MCF 10A (cell line): ENCODE data around the gene CSMD2. TPM values are rescaled to one million over a fixed set of nuclear protein-coding genes. Genes with fewer than 3 reads are reported as not detected.

ENCODE experiments used
- BruUV-seq: library from RNA; stranded (reverse); fragments of 400-500 nt; replicated peaks from 2 replicates; lab custom pipeline; 2021; lab: Mats Ljungman, UMichigan
- CTCF ChIA-PET: fragments of 300-600 bp; sonication (Branson Sonifier 250); formaldehyde crosslinking; extraction: SDS; loops from one replicate; lab custom pipeline; 2021; ENCODE audit warnings: antibody characterized with exemption, inconsistent platforms; lab: Yijun Ruan, JAX
- POLR2A ChIA-PET: fragments of 300-600, 350-650 bp; sonication (Branson Sonifier 250); formaldehyde crosslinking; extraction: SDS; loops from one replicate; lab custom pipeline; 2020; ENCODE audit warnings: antibody characterized with exemption, inconsistent platforms; lab: Yijun Ruan, JAX
- DNase-seq: peaks from one replicate; pipeline ENCODE4 v3.0.0-alpha.2; 2018; ENCODE audit not compliant: unreplicated experiment
- H3K27ac Mint-ChIP-seq: one replicate; pipeline ENCODE4 v1.8.0; 2022; ENCODE audit warnings: mild to moderate bottlenecking, low read depth, mixed read lengths; ENCODE audit not compliant: unreplicated experiment
- H3K27me3 Mint-ChIP-seq: one replicate; pipeline ENCODE4 v1.8.0; 2022; ENCODE audit warnings: mixed read lengths; ENCODE audit not compliant: insufficient read depth, unreplicated experiment
- H3K36me3 Mint-ChIP-seq: one replicate; pipeline ENCODE4 v1.8.0; 2022; ENCODE audit warnings: mild to moderate bottlenecking, moderate library complexity, mixed read lengths; ENCODE audit not compliant: insufficient read depth, unreplicated experiment
- H3K4me1 Mint-ChIP-seq: one replicate; pipeline ENCODE4 v1.8.0; 2022; ENCODE audit warnings: mixed read lengths; ENCODE audit not compliant: insufficient read depth, unreplicated experiment
- H3K4me3 Mint-ChIP-seq: one replicate; pipeline ENCODE4 v1.8.0; 2022; ENCODE audit warnings: mild to moderate bottlenecking, moderate library complexity, mixed read lengths; ENCODE audit not compliant: unreplicated experiment
- H3K9me3 Mint-ChIP-seq: one replicate; pipeline ENCODE4 v1.8.0; 2022; ENCODE audit warnings: mixed read lengths; ENCODE audit not compliant: unreplicated experiment
- CTCF ChIP-seq: fragments of 200-600 bp; IDR thresholded peaks from one replicate; pipeline ENCODE4 v1.8.0; 2022; ENCODE audit warnings: antibody characterized with exemption, mild to moderate bottlenecking; ENCODE audit not compliant: unreplicated experiment
- intact Hi-C: fragments of 100-400 bp; cut with micrococcal nuclease; formaldehyde crosslinking; loops from 2 replicates; pipeline ENCODE4 v1.14.1; 2022
- total RNA-seq: library from RNA; stranded (reverse); gene quantifications from 2 replicates; pipeline ENCODE4 v1.2.3, GENCODE V29; 2022

Gene CSMD2
- total RNA-seq, 1 experiment from 2014 or later = not detected

- H3K4me1 Mint-ChIP-seq = no peaks in the 10 kb centered on the region
- intact Hi-C loops = no loop called here
- BruUV-seq = no TSS peak
- DNase-seq = no peak
- no peaks in the 10 kb centered on the region for H3K36me3 Mint-ChIP-seq
- CTCF ChIA-PET = no interaction called here
- H3K27ac Mint-ChIP-seq = no peak overlapping the region
- H3K27me3 Mint-ChIP-seq = no peaks in the 10 kb centered on the region
- H3K9me3 Mint-ChIP-seq = peaks cover under 1% of the 10 kb centered on the region
- POLR2A ChIA-PET = no interaction called here
- H3K4me3 Mint-ChIP-seq = no peak overlapping the region
- no peak for TF ChIP-seq CTCF
Observed at GRCh38 chr1:33711511-33711910, 453.5 kb downstream of the CSMD2 start.

- Mint-ChIP-seq H3K9me3 (peaks cover 6% of the 10 kb centered on the region), H3K4me1 (no peaks in the 10 kb centered on the region), H3K4me3 (no peak overlapping the region), H3K27ac (no peak overlapping the region), H3K36me3 (no peaks in the 10 kb centered on the region), H3K27me3 (no peaks in the 10 kb centered on the region)
- no peak for DNase-seq
- ChIA-PET POLR2A (no interaction called here), CTCF (no interaction called here)
- intact Hi-C loops = no loop called here
- BruUV-seq = no TSS peak
- no peak for TF ChIP-seq CTCF
Observed at GRCh38 chr1:33710967-33711366, 454.1 kb downstream of the CSMD2 start.

GRCh38 chr1:33709783-33710718 is 455.0 kb downstream of the CSMD2 start:
- BruUV-seq = no TSS peak
- ChIA-PET POLR2A (no interaction called here), CTCF (interaction anchor here (0.5 kb wide), 1 partner anchor 881 kb away, joined by 3 read pairs; no protein-coding TSS in a partner anchor)
- H3K27me3 Mint-ChIP-seq = no peaks in the 10 kb centered on the region
- H3K36me3 Mint-ChIP-seq = no peaks in the 10 kb centered on the region
- no peak overlapping the region for H3K27ac Mint-ChIP-seq
- no peak for TF ChIP-seq CTCF
- H3K4me1 Mint-ChIP-seq = no peaks in the 10 kb centered on the region
- no peak overlapping the region for H3K4me3 Mint-ChIP-seq
- intact Hi-C loops = no loop called here
- H3K9me3 Mint-ChIP-seq = peaks cover 7% of the 10 kb centered on the region
- DNase-seq = peak; percentile 15

GRCh38 chr1:33709174-33709782 is 455.8 kb downstream of the CSMD2 start:
- peaks cover 7% of the 10 kb centered on the region for H3K9me3 Mint-ChIP-seq
- no peaks in the 10 kb centered on the region for H3K27me3 Mint-ChIP-seq
- no peaks in the 10 kb centered on the region for H3K4me1 Mint-ChIP-seq
- BruUV-seq = no TSS peak
- TF ChIP-seq CTCF = no peak
- intact Hi-C loops = no loop called here
- POLR2A ChIA-PET = no interaction called here
- H3K36me3 Mint-ChIP-seq = no peaks in the 10 kb centered on the region
- CTCF ChIA-PET = interaction anchor here (1.0 kb wide), 1 partner anchor 18 kb away, joined by 3 read pairs; no protein-coding TSS in a partner anchor
- no peak overlapping the region for H3K27ac Mint-ChIP-seq
- DNase-seq = no peak
- no peak overlapping the region for H3K4me3 Mint-ChIP-seq
